Measurements from ENCODE around the gene PTPA.

- TF ChIP-seq CTCF (IDR thresholded peaks at IDR 0.05; ENCODE audit: low read depth, low read length) (no peak), EZH2phosphoT487 (IDR thresholded peaks at IDR 0.05; ENCODE audit: low read depth) (no peak)
Observed at GRCh38 chr9:129174724-129175514, 63.7 kb downstream of the PTPA start.
